H1 (cell line): ENCODE measurements around the gene ZNF184. TPM values are rescaled to one million over a fixed set of nuclear protein-coding genes. Genes with fewer than 3 reads are reported as not detected.

Experiments
- BRCA1 ChIP-seq: IDR thresholded peaks from 2 replicates; pipeline ENCODE4 v1.6.1; 2012; ENCODE audit warnings: low read depth, low read length, improper control_type of control experiment
- CBX5 ChIP-seq: fragments of 300-800, 300-1000 bp; sonication (generic); IDR thresholded peaks from 2 replicates; pipeline ENCODE4 v1.7.1; 2016; ENCODE audit warnings: antibody characterized with exemption, low read length, low read depth
- CHD1 ChIP-seq: IDR thresholded peaks from 2 replicates; pipeline ENCODE4 v1.6.1; 2012; ENCODE audit warnings: low read depth, low read length, improper control_type of control experiment
- HDAC2 ChIP-seq, 2 experiments: fragments of 300-600 bp in 1 of 2; sonication (generic) in 1 of 2; IDR thresholded peaks; 2 replicates each; pipeline ENCODE4 v1.6.1; 2011 to 2012; ENCODE audit warnings: low read depth in 2 of 2, low read length in 2 of 2, mild to moderate bottlenecking in 2 of 2, moderate library complexity in 2 of 2, borderline replicate concordance in 1 of 2, inconsistent platforms in 1 of 2
- POU5F1 ChIP-seq: IDR thresholded peaks from 2 replicates; pipeline ENCODE4 v1.6.1; 2011; ENCODE audit warnings: low read depth, mild to moderate bottlenecking, low read length, moderate library complexity
- RAD21 ChIP-seq, 2 experiments: IDR thresholded peaks in 1 of 2; conservative IDR thresholded peaks in 1 of 2; 2 replicates each; pipeline ENCODE4 v1.6.1; 2011; ENCODE audit warnings: low read depth in 2 of 2, low read length in 2 of 2, improper control_type of control experiment in 1 of 2, inconsistent platforms in 1 of 2, mild to moderate bottlenecking in 1 of 2, moderate library complexity in 1 of 2
- polyA plus RNA-seq, 7 experiments: library from polyadenylated mRNA; depleted of rRNA in 3 of 7; stranded (reverse) in 5 of 7; unstranded in 2 of 7; fragments of >200 nt in 5 of 7; fragments of 200-250 nt in 2 of 7; gene quantifications; 1 replicate in 5 of 7; 2 replicates in 1 of 7; 4 replicates in 1 of 7; pipeline versions ENCODE4 v1.2.1 to v1.2.3, GENCODE V29; 2011 to 2013; ENCODE audit warnings: missing spikeins in 2 of 7, mixed read lengths in 2 of 7
- total RNA-seq: library from RNA; stranded (reverse); fragmentation: NEBNext Ultra II Directional; extraction: Animal tissue kit (Norgen Biotek cat#: 25700); gene quantifications from 2 replicates; pipeline ENCODE4 v1.2.1, GENCODE V29; 2021

Gene ZNF184
- total and polyA plus RNA-seq, 2 of the 8 experiments (the other 6 are each of a cell fraction or from before 2014, with no cell fraction given), result 1.9 to 12.3 TPM

DNA sequence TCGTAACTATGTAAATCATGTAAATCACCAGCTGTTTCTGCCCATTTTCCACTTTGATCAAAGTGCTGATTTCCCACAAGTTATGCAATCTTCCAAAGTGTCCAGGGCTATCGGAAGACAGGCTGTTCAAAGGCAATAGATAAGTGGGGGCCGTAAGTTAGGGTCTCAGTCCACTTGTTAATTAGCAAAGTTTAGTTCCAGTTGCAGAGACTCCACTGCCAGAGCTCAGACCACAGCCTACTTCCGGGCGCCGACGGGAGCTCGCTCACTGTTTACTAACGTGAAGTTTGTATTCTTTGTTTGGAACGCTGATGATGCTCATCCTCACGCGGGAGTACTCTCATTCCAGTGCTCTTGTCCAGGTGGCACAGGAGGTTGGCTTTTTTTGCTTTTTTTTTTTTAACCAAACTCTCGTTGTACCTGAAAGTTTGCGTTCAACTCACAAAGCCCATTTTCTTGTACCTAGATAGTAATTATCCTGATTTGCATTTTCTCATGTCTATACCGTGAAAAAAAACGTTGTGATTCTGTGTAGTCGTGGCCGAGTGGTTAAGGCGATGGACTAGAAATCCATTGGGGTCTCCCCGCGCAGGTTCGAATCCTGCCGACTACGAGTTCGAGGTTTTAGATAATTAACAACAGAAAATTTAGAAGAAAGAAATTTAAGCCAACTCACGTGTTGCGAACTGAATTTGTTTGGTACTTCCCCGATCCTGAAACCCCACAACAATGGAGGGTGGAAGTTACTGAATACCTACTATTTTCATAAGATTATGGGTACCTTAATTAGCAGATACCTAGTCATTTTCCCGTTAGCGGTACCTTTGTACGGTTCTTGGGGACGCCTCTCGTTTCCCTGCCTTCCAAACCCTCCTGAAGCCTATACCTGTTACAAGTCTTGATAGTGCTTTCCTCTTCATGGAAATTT is 29.9 kb upstream of the ZNF184 start (continued):
- TF ChIP-seq CBX5 (no peak), CHD1 (no peak), RAD21 (IDR thresholded peaks at IDR 0.05 in 1 of 2, conservative IDR thresholded peaks at IDR 0.05 in 1 of 2; ENCODE audit: low read depth in 2 of 2, low read length in 2 of 2) (no peak), BRCA1 (no peak), POU5F1 (0 out of 2 replicates have a peak, but pooled peaks have one; percentile 14), HDAC2 (IDR thresholded peaks at IDR 0.05; ENCODE audit: borderline replicate concordance in 1 of 2, low read depth in 2 of 2, low read length in 2 of 2) (peak in 1 of 2 experiments; percentile 32; a peak in 1 of 4 replicates)
